Central memory CD8-positive, alpha-beta T cell (primary cell): ENCODE results near the gene MAST4.
A peak's percentile ranks its signal among the peaks of the same experiment; 100 is the strongest.

Experiments
- ATAC-seq: fragments of 150-1000 bp; cut with Tn5 transposase; replicated peaks from 2 replicates; pipeline ENCODE4 v1.10.0; 2022; ENCODE audit warnings: mild to moderate bottlenecking, moderate FRiP score, moderate number of reproducible peaks; ENCODE audit not compliant: poor library complexity, severe bottlenecking; ENCODE audit errors: extremely low read depth
- DNase-seq, 2 donors: peaks; one replicate each; pipeline ENCODE4 v3.0.0; 2021; ENCODE audit warnings: low spot score in 2 of 2
- H3K27ac Mint-ChIP-seq: one replicate; pipeline ENCODE4 v1.8.0; 2022; ENCODE audit warnings: low read depth, mild to moderate bottlenecking, moderate library complexity, mixed read lengths
- H3K27me3 Mint-ChIP-seq: one replicate; pipeline ENCODE4 v1.8.0; 2022; ENCODE audit warnings: mixed read lengths
- H3K36me3 Mint-ChIP-seq: one replicate; pipeline ENCODE4 v1.8.0; 2022; ENCODE audit warnings: mild to moderate bottlenecking, moderate library complexity, mixed read lengths; ENCODE audit not compliant: insufficient read depth
- H3K4me1 Mint-ChIP-seq: one replicate; pipeline ENCODE4 v1.8.0; 2022; ENCODE audit warnings: mixed read lengths
- H3K4me3 Mint-ChIP-seq: one replicate; pipeline ENCODE4 v1.8.0; 2022; ENCODE audit warnings: mild to moderate bottlenecking, moderate library complexity, mixed read lengths
- H3K9me3 Mint-ChIP-seq: one replicate; pipeline ENCODE4 v1.8.0; 2022; ENCODE audit warnings: mixed read lengths

Gene MAST4

GRCh38 chr5:67183859-67184258 is 587.7 kb downstream of the MAST4 start:
- Mint-ChIP-seq H3K27ac (no peak overlapping the region), H3K9me3 (no peaks in the 10 kb centered on the region), H3K4me1 (peaks cover 40% of the 10 kb centered on the region), H3K27me3 (no peaks in the 10 kb centered on the region), H3K4me3 (no peak overlapping the region), H3K36me3 (no peaks in the 10 kb centered on the region)
- no peak for ATAC-seq
- no peak for DNase-seq

GRCh38 chr5:67187006-67187715 is 591.0 kb downstream of the MAST4 start:
- Mint-ChIP-seq H3K27ac (peak overlapping the region; percentile 76), H3K36me3 (no peaks in the 10 kb centered on the region), H3K9me3 (no peaks in the 10 kb centered on the region), H3K4me1 (peaks cover 26% of the 10 kb centered on the region), H3K4me3 (no peak overlapping the region), H3K27me3 (no peaks in the 10 kb centered on the region)
- ATAC-seq: peak; percentile 54
- DNase-seq: no peak

- ATAC-seq (no peak), DNase-seq (no peak)
- Mint-ChIP-seq H3K27me3 (no peaks in the 10 kb centered on the region), H3K27ac (no peak overlapping the region), H3K4me3 (no peak overlapping the region), H3K9me3 (no peaks in the 10 kb centered on the region), H3K4me1 (peaks cover 18% of the 10 kb centered on the region), H3K36me3 (no peaks in the 10 kb centered on the region)
These were observed 592.3 kb downstream of the MAST4 start for GRCh38 chr5:67188274-67189078.

GRCh38 chr5:67189079-67189354 is 592.8 kb downstream of the MAST4 start:
- H3K4me1 Mint-ChIP-seq: peaks cover 18% of the 10 kb centered on the region
- DNase-seq: no peak

GRCh38 chr5:67189931-67190330 is 593.7 kb downstream of the MAST4 start:
- H3K27ac Mint-ChIP-seq: no peak overlapping the region
- no peak for DNase-seq
- no peak overlapping the region for H3K4me3 Mint-ChIP-seq
- peaks cover 18% of the 10 kb centered on the region for H3K4me1 Mint-ChIP-seq
- H3K9me3 Mint-ChIP-seq: no peaks in the 10 kb centered on the region
- no peak for ATAC-seq
- H3K36me3 Mint-ChIP-seq: no peaks in the 10 kb centered on the region
- H3K27me3 Mint-ChIP-seq: no peaks in the 10 kb centered on the region

More at GRCh38 chr5:67189079-67189354, 592.8 kb downstream of the MAST4 start:
- Mint-ChIP-seq H3K27ac (no peak overlapping the region), H3K27me3 (no peaks in the 10 kb centered on the region), H3K9me3 (no peaks in the 10 kb centered on the region), H3K4me3 (no peak overlapping the region), H3K36me3 (no peaks in the 10 kb centered on the region)
- no peak for ATAC-seq

- DNase-seq (no peak), ATAC-seq (no peak)
- no peak overlapping the region for H3K27ac Mint-ChIP-seq
- no peaks in the 10 kb centered on the region for H3K9me3 Mint-ChIP-seq
- no peak overlapping the region for H3K4me3 Mint-ChIP-seq
- H3K36me3 Mint-ChIP-seq: no peaks in the 10 kb centered on the region
- peaks cover 18% of the 10 kb centered on the region for H3K4me1 Mint-ChIP-seq
- H3K27me3 Mint-ChIP-seq: no peaks in the 10 kb centered on the region
These were observed 594.2 kb downstream of the MAST4 start for GRCh38 chr5:67190410-67190809.

GRCh38 chr5:67190861-67191260 is 594.7 kb downstream of the MAST4 start:
- H3K9me3 Mint-ChIP-seq: no peaks in the 10 kb centered on the region
- peaks cover 18% of the 10 kb centered on the region for H3K4me1 Mint-ChIP-seq
- H3K27ac Mint-ChIP-seq: no peak overlapping the region
- no peaks in the 10 kb centered on the region for H3K36me3 Mint-ChIP-seq
- ATAC-seq (no peak), DNase-seq (no peak)
- no peaks in the 10 kb centered on the region for H3K27me3 Mint-ChIP-seq
- no peak overlapping the region for H3K4me3 Mint-ChIP-seq

GRCh38 chr5:67192719-67193438 is 596.7 kb downstream of the MAST4 start:
- Mint-ChIP-seq H3K4me3 (no peak overlapping the region), H3K36me3 (no peaks in the 10 kb centered on the region), H3K27me3 (no peaks in the 10 kb centered on the region), H3K4me1 (no peaks in the 10 kb centered on the region), H3K27ac (no peak overlapping the region), H3K9me3 (no peaks in the 10 kb centered on the region)
- peak; percentile 14 for ATAC-seq
- DNase-seq: no peak

GRCh38 chr5:67193439-67193807 is 597.2 kb downstream of the MAST4 start:
- Mint-ChIP-seq H3K36me3 (no peaks in the 10 kb centered on the region), H3K9me3 (no peaks in the 10 kb centered on the region), H3K27me3 (no peaks in the 10 kb centered on the region), H3K4me3 (no peak overlapping the region), H3K4me1 (no peaks in the 10 kb centered on the region), H3K27ac (no peak overlapping the region)
- no peak for ATAC-seq
- no peak for DNase-seq

GRCh38 chr5:67194166-67194565 is 598.0 kb downstream of the MAST4 start:
- no peak overlapping the region for H3K27ac Mint-ChIP-seq
- no peaks in the 10 kb centered on the region for H3K36me3 Mint-ChIP-seq
- H3K4me1 Mint-ChIP-seq: peaks cover 5% of the 10 kb centered on the region
- H3K4me3 Mint-ChIP-seq: no peak overlapping the region
- H3K9me3 Mint-ChIP-seq: no peaks in the 10 kb centered on the region
- DNase-seq (no peak), ATAC-seq (no peak)
- no peaks in the 10 kb centered on the region for H3K27me3 Mint-ChIP-seq

GRCh38 chr5:67195406-67196275 is 599.4 kb downstream of the MAST4 start:
- H3K36me3 Mint-ChIP-seq: no peaks in the 10 kb centered on the region
- ATAC-seq (no peak), DNase-seq (no peak)
- H3K4me3 Mint-ChIP-seq: peak overlapping the region; percentile 17
- H3K27me3 Mint-ChIP-seq: no peaks in the 10 kb centered on the region
- peaks cover 17% of the 10 kb centered on the region for H3K4me1 Mint-ChIP-seq
- H3K27ac Mint-ChIP-seq: no peak overlapping the region
- H3K9me3 Mint-ChIP-seq: no peaks in the 10 kb centered on the region

- Mint-ChIP-seq H3K27me3 (no peaks in the 10 kb centered on the region), H3K27ac (no peak within 1 kb of the TSS), H3K36me3 (no peaks in the 10 kb centered on the region), H3K9me3 (peaks cover 6% of the 10 kb centered on the region), H3K4me1 (peaks cover 25% of the 10 kb centered on the region), H3K4me3 (peak within 1 kb of the TSS; percentile 17)
- ATAC-seq (no peak), DNase-seq (no peak)
These were observed 600.4 kb downstream of the MAST4 start, which contains the start of gene CD180 for GRCh38 chr5:67196537-67197059. Gene CD180 (minus strand): TSS chr5:67196799. CDS start chr5:67196641, 158 bp downstream.
